GM13976 (cell line): ENCODE results near the gene GRID1.

Experiments used
- DNase-seq: peaks from one replicate; pipeline ENCODE4 v3.0.0; 2012; ENCODE audit warnings: low spot score
- CTCF ChIP-seq: IDR thresholded peaks from 2 replicates; pipeline ENCODE4 v1.5.1; 2012; ENCODE audit warnings: borderline replicate concordance, mild to moderate bottlenecking; ENCODE audit not compliant: insufficient read depth; ENCODE audit errors: extremely low read depth, missing control alignments, control extremely low read depth
- in situ Hi-C: fragments of 300-500 bp; cut with MboI; formaldehyde crosslinking; loops from one replicate; pipeline ENCODE4 v1.12.0; 2022; ENCODE audit warnings: low sequenced_read_pairs, mixed read lengths, inconsistent platforms; ENCODE audit not compliant: unreplicated experiment

GRID1 gene

GRCh38 chr10:85696893-85697292 is 669.7 kb downstream of the GRID1 start:
- no peak for DNase-seq
- in situ Hi-C loops, result no loop called here
- no peak for TF ChIP-seq CTCF

GRCh38 chr10:85682621-85683020 is 684.0 kb downstream of the GRID1 start:
- in situ Hi-C loops, result no loop called here
- DNase-seq, result no peak
- TF ChIP-seq CTCF, result no peak

GRCh38 chr10:85679710-85680109 is 686.9 kb downstream of the GRID1 start:
- in situ Hi-C loops, result no loop called here
- no peak for TF ChIP-seq CTCF
- no peak for DNase-seq

- DNase-seq, result no peak
- in situ Hi-C loops, result no loop called here
- TF ChIP-seq CTCF, result no peak
Measured at GRCh38 chr10:85679061-85679460, 687.5 kb downstream of the GRID1 start.

- in situ Hi-C loops, result no loop called here
- no peak for TF ChIP-seq CTCF
- no peak for DNase-seq
Measured at GRCh38 chr10:85674851-85675250, 691.7 kb downstream of the GRID1 start.

GRCh38 chr10:85673270-85673669 is 693.3 kb downstream of the GRID1 start:
- DNase-seq, result no peak
- in situ Hi-C loops, result no loop called here
- no peak for TF ChIP-seq CTCF

- no peak for TF ChIP-seq CTCF
- in situ Hi-C loops, result no loop called here
- no peak for DNase-seq
Measured at GRCh38 chr10:85671530-85671929, 695.1 kb downstream of the GRID1 start.
